GM23338 (cell line): ENCODE results near the gene STEAP3. TPM values are rescaled to one million over a fixed set of nuclear protein-coding genes. Genes with fewer than 3 reads are reported as not detected.

Source experiments
- ATAC-seq: fragments of 200-7000 bp; cut with Tn5 transposase; 3 replicates; pipeline ENCODE4 v1.9.1; 2020
- DNase-seq: peaks from one replicate; pipeline ENCODE4 v3.0.0-alpha.2; 2015; ENCODE audit warnings: low spot score
- H2AFZ ChIP-seq: fragments of 200-600 bp; sonication (generic); 2 replicates; pipeline ENCODE4 v1.8.0; 2016; ENCODE audit warnings: antibody characterized with exemption, mild to moderate bottlenecking, moderate library complexity
- H3F3A ChIP-seq: fragments of 200-600 bp; sonication (generic); replicated peaks from 2 replicates; pipeline ENCODE4 v1.8.0; 2017; ENCODE audit warnings: antibody characterized with exemption, mixed run types, low read depth
- H3K27ac ChIP-seq: fragments of 200-600 bp; sonication (generic); 2 replicates; pipeline ENCODE4 v1.6.1; 2016; ENCODE audit warnings: low read depth
- H3K27me3 ChIP-seq: fragments of 200-600 bp; sonication (generic); 2 replicates; pipeline ENCODE4 v1.8.0; 2016; ENCODE audit warnings: mild to moderate bottlenecking, mixed run types, moderate library complexity; ENCODE audit not compliant: insufficient read depth
- H3K36me3 ChIP-seq: fragments of 200-600 bp; sonication (generic); 2 replicates; pipeline ENCODE4 v1.8.0; 2016; ENCODE audit warnings: mild to moderate bottlenecking; ENCODE audit not compliant: insufficient read depth
- H3K4me1 ChIP-seq: fragments of 200-600 bp; sonication (generic); 2 replicates; pipeline ENCODE4 v1.8.0; 2016; ENCODE audit warnings: mild to moderate bottlenecking, moderate library complexity; ENCODE audit not compliant: insufficient read depth
- H3K4me2 ChIP-seq: fragments of 200-600 bp; sonication (generic); 2 replicates; pipeline ENCODE4 v1.7.1; 2017; ENCODE audit warnings: mixed run types
- H3K4me3 ChIP-seq: fragments of 200-600 bp; sonication (generic); 2 replicates; pipeline ENCODE4 v1.6.1; 2016; ENCODE audit warnings: mixed run types
- H3K79me2 ChIP-seq: fragments of 200-600 bp; sonication (generic); replicated peaks from 2 replicates; pipeline ENCODE4 v1.8.0; 2017; ENCODE audit warnings: mild to moderate bottlenecking; ENCODE audit not compliant: insufficient read depth
- H3K9me2 ChIP-seq: fragments of 200-600 bp; sonication (generic); 2 replicates; pipeline ENCODE4 v1.8.0; 2017; ENCODE audit not compliant: insufficient read depth
- H4K20me1 ChIP-seq: fragments of 200-600 bp; sonication (generic); replicated peaks from 2 replicates; pipeline ENCODE4 v1.8.0; 2017; ENCODE audit warnings: mild to moderate bottlenecking; ENCODE audit not compliant: insufficient read depth
- H3K27ac Mint-ChIP-seq: 2 replicates; pipeline ENCODE4 v1.8.0; 2020; ENCODE audit warnings: inconsistent platforms, mild to moderate bottlenecking, moderate library complexity, mixed read lengths
- H3K27me3 Mint-ChIP-seq: 3 replicates; pipeline ENCODE4 v1.8.0; 2022; ENCODE audit warnings: low read depth, mild to moderate bottlenecking, moderate library complexity, mixed read lengths, inconsistent platforms; ENCODE audit not compliant: insufficient read depth, poor library complexity
- H3K36me3 Mint-ChIP-seq: 3 replicates; pipeline ENCODE4 v1.8.0; 2021; ENCODE audit warnings: low read depth, mild to moderate bottlenecking, inconsistent platforms, moderate library complexity, mixed read lengths
- H3K4me1 Mint-ChIP-seq: 3 replicates; pipeline ENCODE4 v1.8.0; 2020; ENCODE audit warnings: mild to moderate bottlenecking, inconsistent platforms, mixed read lengths
- H3K4me3 Mint-ChIP-seq: 3 replicates; pipeline ENCODE4 v1.8.0; 2021; ENCODE audit warnings: moderate library complexity, mild to moderate bottlenecking, inconsistent platforms, mixed read lengths
- H3K9me3 Mint-ChIP-seq: 3 replicates; pipeline ENCODE4 v1.8.0; 2020; ENCODE audit warnings: moderate library complexity, mild to moderate bottlenecking, inconsistent platforms, mixed read lengths
- EZH2 ChIP-seq: fragments of 200-600 bp; sonication (generic); IDR thresholded peaks from one replicate; pipeline ENCODE4 v1.8.0; 2017; ENCODE audit warnings: antibody characterized with exemption, mild to moderate bottlenecking, low read depth; ENCODE audit not compliant: unreplicated experiment
- EZH2phosphoT487 ChIP-seq: fragments of 200-600 bp; sonication (generic); IDR thresholded peaks from one replicate; pipeline ENCODE4 v1.8.1; 2018; ENCODE audit warnings: antibody characterized with exemption; ENCODE audit not compliant: unreplicated experiment
- JUNB ChIP-seq: IDR thresholded peaks from one replicate; pipeline ENCODE4 v1.6.1; 2016; ENCODE audit warnings: antibody characterized with exemption; ENCODE audit not compliant: unreplicated experiment
- NANOG ChIP-seq: IDR thresholded peaks from 2 replicates; pipeline ENCODE4 v1.6.1; 2016; ENCODE audit warnings: antibody characterized with exemption, borderline replicate concordance
- STAT1 ChIP-seq: IDR thresholded peaks from one replicate; pipeline ENCODE4 v1.6.1; 2016; ENCODE audit warnings: antibody characterized with exemption; ENCODE audit not compliant: unreplicated experiment
- ZNF114 ChIP-seq: fragments of 250-450 bp; sonication (Bioruptor Pico); IDR thresholded peaks from 2 replicates; pipeline ENCODE4 v1.5.0; 2020; ENCODE audit warnings: mild to moderate bottlenecking, moderate library complexity
- ZNF331 ChIP-seq: fragments of 250-450 bp; sonication (Bioruptor Pico); IDR thresholded peaks from 2 replicates; pipeline ENCODE4 v1.5.0; 2020; ENCODE audit warnings: low read depth, mild to moderate bottlenecking, moderate library complexity
- polyA plus RNA-seq: library from polyadenylated mRNA; unstranded; fragments of >200 nt; fragmentation: Nextera tagmentation; extraction: Ambion mirVana; gene quantifications from 2 replicates; pipeline ENCODE4 v1.2.1, GENCODE V29; 2016
- total RNA-seq: library from RNA; depleted of rRNA; stranded (reverse); fragments of >200 nt; shearing (Covaris generic); gene quantifications from 2 replicates; pipeline ENCODE4 v1.2.3, GENCODE V29; 2014
- TF ChIP-seq, protein P1 (sequence below): IDR thresholded peaks from one replicate; pipeline ENCODE4 v1.6.1; 2018; ENCODE audit warnings: antibody characterized with exemption; ENCODE audit not compliant: unreplicated experiment
- TF ChIP-seq, protein P2 (sequence below), 2 experiments: fragments of 200-600 bp in 1 of 2; sonication (generic) in 1 of 2; conservative IDR thresholded peaks; 2 replicates each; pipeline versions ENCODE4 v1.5.1 to v1.6.1; 2016 to 2017; ENCODE audit warnings: antibody characterized with exemption in 2 of 2, low read depth in 2 of 2, mild to moderate bottlenecking in 2 of 2, moderate library complexity in 1 of 2
- TF ChIP-seq, protein P3 (sequence below): IDR thresholded peaks from 2 replicates; pipeline ENCODE4 v1.6.1; 2016; ENCODE audit warnings: antibody characterized with exemption

The STEAP3 gene
- total and polyA plus RNA-seq, 2 experiments from 2014 or later = 8.6 to 27.3 TPM

DNA sequence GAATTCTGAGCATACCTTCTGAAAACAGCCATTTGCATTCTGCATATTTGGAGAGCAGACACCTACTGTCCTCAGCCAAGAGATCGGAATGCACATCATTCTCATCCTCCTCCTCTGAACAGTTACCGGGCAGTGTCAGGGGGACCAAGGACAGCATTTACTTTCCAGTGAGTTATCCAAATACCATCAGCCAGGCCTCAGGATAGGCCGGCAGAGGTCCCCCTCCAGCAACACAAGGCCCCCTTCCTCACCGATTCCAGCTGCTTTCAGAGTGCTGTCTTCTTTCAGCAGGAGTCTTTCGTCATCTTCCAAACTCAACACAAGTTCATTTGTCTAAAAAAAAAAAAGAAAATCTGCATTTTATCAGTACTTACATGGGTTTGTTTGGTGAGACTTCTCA is 87.7 kb downstream of the STEAP3 start:
- H3K4me2 ChIP-seq = no peak overlapping the region
- ATAC-seq = peak; percentile 75
- no peaks in the 10 kb centered on the region for H3K79me2 ChIP-seq
- no peak for TF ChIP-seq EZH2phosphoT487
- TF ChIP-seq NANOG = no peak
- TF ChIP-seq, protein P1, sequence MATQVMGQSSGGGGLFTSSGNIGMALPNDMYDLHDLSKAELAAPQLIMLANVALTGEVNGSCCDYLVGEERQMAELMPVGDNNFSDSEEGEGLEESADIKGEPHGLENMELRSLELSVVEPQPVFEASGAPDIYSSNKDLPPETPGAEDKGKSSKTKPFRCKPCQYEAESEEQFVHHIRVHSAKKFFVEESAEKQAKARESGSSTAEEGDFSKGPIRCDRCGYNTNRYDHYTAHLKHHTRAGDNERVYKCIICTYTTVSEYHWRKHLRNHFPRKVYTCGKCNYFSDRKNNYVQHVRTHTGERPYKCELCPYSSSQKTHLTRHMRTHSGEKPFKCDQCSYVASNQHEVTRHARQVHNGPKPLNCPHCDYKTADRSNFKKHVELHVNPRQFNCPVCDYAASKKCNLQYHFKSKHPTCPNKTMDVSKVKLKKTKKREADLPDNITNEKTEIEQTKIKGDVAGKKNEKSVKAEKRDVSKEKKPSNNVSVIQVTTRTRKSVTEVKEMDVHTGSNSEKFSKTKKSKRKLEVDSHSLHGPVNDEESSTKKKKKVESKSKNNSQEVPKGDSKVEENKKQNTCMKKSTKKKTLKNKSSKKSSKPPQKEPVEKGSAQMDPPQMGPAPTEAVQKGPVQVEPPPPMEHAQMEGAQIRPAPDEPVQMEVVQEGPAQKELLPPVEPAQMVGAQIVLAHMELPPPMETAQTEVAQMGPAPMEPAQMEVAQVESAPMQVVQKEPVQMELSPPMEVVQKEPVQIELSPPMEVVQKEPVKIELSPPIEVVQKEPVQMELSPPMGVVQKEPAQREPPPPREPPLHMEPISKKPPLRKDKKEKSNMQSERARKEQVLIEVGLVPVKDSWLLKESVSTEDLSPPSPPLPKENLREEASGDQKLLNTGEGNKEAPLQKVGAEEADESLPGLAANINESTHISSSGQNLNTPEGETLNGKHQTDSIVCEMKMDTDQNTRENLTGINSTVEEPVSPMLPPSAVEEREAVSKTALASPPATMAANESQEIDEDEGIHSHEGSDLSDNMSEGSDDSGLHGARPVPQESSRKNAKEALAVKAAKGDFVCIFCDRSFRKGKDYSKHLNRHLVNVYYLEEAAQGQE = no peak
- no peak for TF ChIP-seq STAT1
- TF ChIP-seq, protein P2, sequence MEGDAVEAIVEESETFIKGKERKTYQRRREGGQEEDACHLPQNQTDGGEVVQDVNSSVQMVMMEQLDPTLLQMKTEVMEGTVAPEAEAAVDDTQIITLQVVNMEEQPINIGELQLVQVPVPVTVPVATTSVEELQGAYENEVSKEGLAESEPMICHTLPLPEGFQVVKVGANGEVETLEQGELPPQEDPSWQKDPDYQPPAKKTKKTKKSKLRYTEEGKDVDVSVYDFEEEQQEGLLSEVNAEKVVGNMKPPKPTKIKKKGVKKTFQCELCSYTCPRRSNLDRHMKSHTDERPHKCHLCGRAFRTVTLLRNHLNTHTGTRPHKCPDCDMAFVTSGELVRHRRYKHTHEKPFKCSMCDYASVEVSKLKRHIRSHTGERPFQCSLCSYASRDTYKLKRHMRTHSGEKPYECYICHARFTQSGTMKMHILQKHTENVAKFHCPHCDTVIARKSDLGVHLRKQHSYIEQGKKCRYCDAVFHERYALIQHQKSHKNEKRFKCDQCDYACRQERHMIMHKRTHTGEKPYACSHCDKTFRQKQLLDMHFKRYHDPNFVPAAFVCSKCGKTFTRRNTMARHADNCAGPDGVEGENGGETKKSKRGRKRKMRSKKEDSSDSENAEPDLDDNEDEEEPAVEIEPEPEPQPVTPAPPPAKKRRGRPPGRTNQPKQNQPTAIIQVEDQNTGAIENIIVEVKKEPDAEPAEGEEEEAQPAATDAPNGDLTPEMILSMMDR (conservative IDR thresholded peaks at IDR 0.05; ENCODE audit: low read depth in 2 of 2) = peak; percentile 23 to 46; a peak in 3 of 4 replicates
- TF ChIP-seq, protein P3, sequence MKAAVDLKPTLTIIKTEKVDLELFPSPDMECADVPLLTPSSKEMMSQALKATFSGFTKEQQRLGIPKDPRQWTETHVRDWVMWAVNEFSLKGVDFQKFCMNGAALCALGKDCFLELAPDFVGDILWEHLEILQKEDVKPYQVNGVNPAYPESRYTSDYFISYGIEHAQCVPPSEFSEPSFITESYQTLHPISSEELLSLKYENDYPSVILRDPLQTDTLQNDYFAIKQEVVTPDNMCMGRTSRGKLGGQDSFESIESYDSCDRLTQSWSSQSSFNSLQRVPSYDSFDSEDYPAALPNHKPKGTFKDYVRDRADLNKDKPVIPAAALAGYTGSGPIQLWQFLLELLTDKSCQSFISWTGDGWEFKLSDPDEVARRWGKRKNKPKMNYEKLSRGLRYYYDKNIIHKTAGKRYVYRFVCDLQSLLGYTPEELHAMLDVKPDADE = no peak
- Mint-ChIP-seq H3K36me3 (no peaks in the 10 kb centered on the region), H3K4me1 (peaks cover 19% of the 10 kb centered on the region), H3K9me3 (no peaks in the 10 kb centered on the region), H3K27ac (no peak overlapping the region), H3K27me3 (peaks cover 2% of the 10 kb centered on the region), H3K4me3 (no peak overlapping the region)
- no peaks in the 10 kb centered on the region for H4K20me1 ChIP-seq
- H3K9me2 ChIP-seq = no peaks in the 10 kb centered on the region
- H3K36me3 ChIP-seq = no peaks in the 10 kb centered on the region
- H3K27ac ChIP-seq = no peak overlapping the region
- no peaks in the 10 kb centered on the region for H3F3A ChIP-seq
- no peak overlapping the region for H2AFZ ChIP-seq
- H3K27me3 ChIP-seq = no peaks in the 10 kb centered on the region
- H3K4me3 ChIP-seq = no peak overlapping the region
- peaks cover 5% of the 10 kb centered on the region; the same call in 1 of the 2 replicates for H3K4me1 ChIP-seq
- DNase-seq = peak; percentile 35

DNA sequence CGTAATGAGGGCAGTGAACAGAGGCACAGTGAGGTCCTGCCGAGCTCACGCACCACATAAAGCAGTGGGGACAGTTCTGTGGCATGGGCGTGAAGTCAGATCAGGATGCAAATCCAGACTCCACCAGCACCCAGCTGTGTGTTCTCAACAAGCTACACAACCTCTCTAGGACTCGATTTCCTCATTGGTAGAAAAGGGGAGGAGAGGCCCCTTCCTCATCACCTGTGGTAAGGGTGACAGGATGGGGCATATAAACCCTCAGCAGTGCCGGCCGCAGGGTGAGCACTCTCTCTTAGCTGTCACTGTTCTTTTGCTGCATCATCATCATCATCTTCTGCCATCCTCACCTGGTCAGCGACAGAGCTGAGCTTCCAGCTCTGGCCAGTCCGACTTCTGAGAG is 88.2 kb downstream of the STEAP3 start:
- peak; percentile 18; the same call in 1 of the 3 replicates for ATAC-seq
- Mint-ChIP-seq H3K4me3 (no peak overlapping the region), H3K9me3 (no peaks in the 10 kb centered on the region), H3K4me1 (peaks cover 17% of the 10 kb centered on the region), H3K27me3 (peaks cover 1% of the 10 kb centered on the region), H3K27ac (no peak overlapping the region; the same call in 1 of the 2 replicates), H3K36me3 (no peaks in the 10 kb centered on the region)
- H3K4me1 ChIP-seq = peaks cover 5% of the 10 kb centered on the region; the same call in 1 of the 2 replicates
- H2AFZ ChIP-seq = no peak overlapping the region
- H3K36me3 ChIP-seq = no peaks in the 10 kb centered on the region
- no peak for DNase-seq
- H3K27me3 ChIP-seq = no peaks in the 10 kb centered on the region
- H3K9me2 ChIP-seq = no peaks in the 10 kb centered on the region
- no peaks in the 10 kb centered on the region for H3F3A ChIP-seq
- no peak overlapping the region for H3K4me3 ChIP-seq
- H3K79me2 ChIP-seq = no peaks in the 10 kb centered on the region
- H4K20me1 ChIP-seq = no peaks in the 10 kb centered on the region
- H3K27ac ChIP-seq = no peak overlapping the region
- H3K4me2 ChIP-seq = no peak overlapping the region
- TF ChIP-seq, protein P3 = no peak
- TF ChIP-seq JUNB (no peak), STAT1 (no peak), ZNF114 (no peak), EZH2 (no peak), ZNF331 (CRISPR knock-in tag) (no peak)
- TF ChIP-seq, protein P1 = no peak
- TF ChIP-seq, protein P2 (conservative IDR thresholded peaks at IDR 0.05; ENCODE audit: low read depth in 2 of 2) = no peak
